Body of pancreas (tissue), 4 donors: ENCODE results near the gene RYR3. TPM values are rescaled to one million over a fixed set of nuclear protein-coding genes. Genes with fewer than 3 reads are reported as not detected.

Experiments
- ATAC-seq: fragments of 150-250 bp; one replicate; pipeline ENCODE4 v1.9.1; 2016
- DNase-seq, 4 donors: peaks; one replicate each; pipeline ENCODE4 v3.0.0-alpha.2; 2019
- H3K27ac ChIP-seq, 4 donors: fragments of 200-600 bp; sonication (generic); 1 replicate in 3 of 4; 2 replicates in 1 of 4; pipeline versions ENCODE4 v1.5.1 to v1.6.1; 2016 to 2019; ENCODE audit warnings: mild to moderate bottlenecking in 1 of 4, mixed read lengths in 1 of 4, moderate library complexity in 1 of 4
- H3K27me3 ChIP-seq, 2 donors: fragments of 200-600 bp; sonication (generic); one replicate each; pipeline ENCODE4 v1.6.0; 2016; ENCODE audit warnings: mild to moderate bottlenecking in 1 of 2
- H3K36me3 ChIP-seq, 2 donors: fragments of 200-600 bp; sonication (generic); replicated peaks in 1 of 2; 2 replicates each; pipeline ENCODE4 v1.5.1; 2016; ENCODE audit warnings: low read depth in 2 of 2; ENCODE audit not compliant: insufficient read depth in 1 of 2
- H3K4me1 ChIP-seq: fragments of 200-600 bp; sonication (generic); one replicate; pipeline ENCODE4 v1.6.0; 2016
- H3K4me3 ChIP-seq, 2 donors: fragments of 200-600 bp; sonication (generic); 1 replicate in 1 of 2; 2 replicates in 1 of 2; pipeline ENCODE4 v1.5.1; 2016 to 2019
- H3K9me3 ChIP-seq, 3 donors: fragments of 200-600 bp; sonication (generic); 1 replicate in 2 of 3; 2 replicates in 1 of 3; pipeline ENCODE4 v1.5.1; 2016
- POLR2A ChIP-seq, 3 donors: fragments of 450-650 bp; IDR thresholded peaks; one replicate each; pipeline ENCODE4 v1.6.1; 2016; ENCODE audit warnings: antibody characterized with exemption in 3 of 3, mild to moderate bottlenecking in 2 of 3
- WGBS, 2 donors: methylation state at CpG; one replicate each; pipeline ENCODE4 v1.1.5; 2017; 5-methylcytosine and 5-hydroxymethylcytosine counted together
- intact Hi-C: fragments of 100-400 bp; cut with DNase I; formaldehyde crosslinking; loops from one replicate; pipeline ENCODE4 v1.15.1; 2023
- total RNA-seq, 2 donors: library from RNA; depleted of rRNA; stranded (reverse); fragments of >200 nt; gene quantifications; one replicate each; pipeline ENCODE4 v1.1.0, GENCODE V29; 2016
- TF ChIP-seq, protein P1 (sequence below), 7 experiments: fragments of 450-650 bp in 4 of 7; fragments of 200-600 bp in 3 of 7; sonication (generic) in 3 of 7; IDR thresholded peaks; one replicate each; pipeline ENCODE4 v1.5.1; 2016 to 2019; ENCODE audit warnings: antibody characterized with exemption in 7 of 7

The RYR3 gene
- total RNA-seq, 2 donors from 2014 or later: 0.26 to 0.66 TPM

DNA sequence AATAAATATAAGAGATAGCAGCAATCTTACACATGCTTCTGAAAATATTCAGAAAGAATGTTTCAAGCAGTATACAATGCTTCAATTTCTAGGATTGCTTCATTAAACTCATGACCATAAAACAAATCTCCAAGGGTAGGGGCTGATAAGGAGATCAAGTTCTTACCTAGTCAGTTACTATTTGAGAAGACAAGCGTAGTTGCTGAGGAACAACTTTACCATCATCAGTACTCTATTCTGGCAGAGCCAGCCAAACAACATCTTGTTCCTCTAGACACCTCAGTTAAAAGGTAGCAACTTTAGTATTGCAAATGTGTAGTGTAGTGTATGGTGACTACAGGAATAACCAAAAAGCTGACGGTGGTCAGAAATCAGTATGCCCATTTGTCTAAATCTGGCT, 572.2 kb downstream of the RYR3 start:
- TF ChIP-seq, protein P1, sequence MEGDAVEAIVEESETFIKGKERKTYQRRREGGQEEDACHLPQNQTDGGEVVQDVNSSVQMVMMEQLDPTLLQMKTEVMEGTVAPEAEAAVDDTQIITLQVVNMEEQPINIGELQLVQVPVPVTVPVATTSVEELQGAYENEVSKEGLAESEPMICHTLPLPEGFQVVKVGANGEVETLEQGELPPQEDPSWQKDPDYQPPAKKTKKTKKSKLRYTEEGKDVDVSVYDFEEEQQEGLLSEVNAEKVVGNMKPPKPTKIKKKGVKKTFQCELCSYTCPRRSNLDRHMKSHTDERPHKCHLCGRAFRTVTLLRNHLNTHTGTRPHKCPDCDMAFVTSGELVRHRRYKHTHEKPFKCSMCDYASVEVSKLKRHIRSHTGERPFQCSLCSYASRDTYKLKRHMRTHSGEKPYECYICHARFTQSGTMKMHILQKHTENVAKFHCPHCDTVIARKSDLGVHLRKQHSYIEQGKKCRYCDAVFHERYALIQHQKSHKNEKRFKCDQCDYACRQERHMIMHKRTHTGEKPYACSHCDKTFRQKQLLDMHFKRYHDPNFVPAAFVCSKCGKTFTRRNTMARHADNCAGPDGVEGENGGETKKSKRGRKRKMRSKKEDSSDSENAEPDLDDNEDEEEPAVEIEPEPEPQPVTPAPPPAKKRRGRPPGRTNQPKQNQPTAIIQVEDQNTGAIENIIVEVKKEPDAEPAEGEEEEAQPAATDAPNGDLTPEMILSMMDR (IDR thresholded peaks at IDR 0.05): no peak
- no peak for TF ChIP-seq POLR2A (IDR thresholded peaks at IDR 0.05)
- intact Hi-C loops: no loop called here
- WGBS, 2 donors: 89 to 94% methylated on average over 2 of the region's 2 CpGs
- Histone ChIP-seq H3K4me3 (no peak overlapping the region), H3K27me3 (no peaks in the 10 kb centered on the region), H3K9me3 (no peaks in the 10 kb centered on the region), H3K36me3 (no peaks in the 10 kb centered on the region), H3K27ac (no peak overlapping the region), H3K4me1 (no peaks in the 10 kb centered on the region)
- DNase-seq (no peak), ATAC-seq (no peak)

DNA sequence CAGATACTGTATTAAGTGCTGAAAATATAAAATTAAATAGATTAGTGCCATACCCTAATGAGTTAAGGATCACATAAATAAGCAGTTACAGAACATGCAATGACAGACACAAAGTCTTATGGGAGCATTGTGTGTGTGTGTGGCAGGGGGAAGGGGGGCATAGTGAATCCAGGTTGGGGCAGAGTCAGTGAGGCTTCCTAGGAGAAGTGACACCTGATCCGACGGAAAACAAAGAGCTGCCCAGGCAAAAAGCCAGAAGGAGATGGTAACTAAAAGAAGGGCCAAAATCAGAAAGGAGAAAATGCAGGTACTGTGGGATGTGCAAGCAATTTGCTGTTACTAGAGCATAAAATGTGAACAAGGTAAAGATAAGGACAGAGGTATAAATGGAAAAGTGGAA, 577.4 kb downstream of the RYR3 start:
- TF ChIP-seq, protein P1 (IDR thresholded peaks at IDR 0.05): no peak
- no peak for TF ChIP-seq POLR2A (IDR thresholded peaks at IDR 0.05)
- Histone ChIP-seq H3K4me3 (no peak overlapping the region), H3K9me3 (no peaks in the 10 kb centered on the region), H3K27ac (no peak overlapping the region), H3K4me1 (no peaks in the 10 kb centered on the region), H3K27me3 (no peaks in the 10 kb centered on the region), H3K36me3 (no peaks in the 10 kb centered on the region)
- intact Hi-C loops: no loop called here
- no peak for ATAC-seq
- no peak for DNase-seq
- 33 to 35% methylated on average over 2 of the region's 2 CpGs for WGBS, 2 donors

DNA sequence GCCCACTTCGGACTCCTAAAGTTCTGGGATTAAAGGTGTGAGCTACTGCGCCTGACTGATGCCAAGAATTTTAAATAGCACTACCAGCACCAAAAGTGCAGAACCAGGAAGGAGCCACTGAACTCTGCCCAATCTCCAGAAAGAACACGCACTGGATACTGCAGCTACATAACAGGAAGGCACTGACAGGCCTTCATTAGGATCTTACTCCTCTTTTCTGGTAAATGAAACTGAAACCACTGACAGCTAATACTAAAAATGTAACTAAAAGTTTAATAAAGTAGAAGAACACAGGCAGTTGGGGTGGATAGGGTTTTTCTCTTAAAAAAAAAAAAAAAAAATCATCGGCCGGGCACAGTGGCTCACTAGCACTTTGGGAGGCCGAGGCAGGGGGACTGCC, 583.4 kb downstream of the RYR3 start:
- intact Hi-C loops: no loop called here
- no peak for TF ChIP-seq POLR2A (IDR thresholded peaks at IDR 0.05)
- TF ChIP-seq, protein P1 (IDR thresholded peaks at IDR 0.05): no peak
- Histone ChIP-seq H3K36me3 (no peaks in the 10 kb centered on the region), H3K4me1 (no peaks in the 10 kb centered on the region), H3K27ac (no peak overlapping the region), H3K27me3 (no peaks in the 10 kb centered on the region), H3K4me3 (no peak overlapping the region), H3K9me3 (no peaks in the 10 kb centered on the region)
- ATAC-seq: no peak
- WGBS, 2 donors: 90 to 91% methylated on average over 4 to 6 of the region's 6 CpGs
- no peak for DNase-seq

DNA sequence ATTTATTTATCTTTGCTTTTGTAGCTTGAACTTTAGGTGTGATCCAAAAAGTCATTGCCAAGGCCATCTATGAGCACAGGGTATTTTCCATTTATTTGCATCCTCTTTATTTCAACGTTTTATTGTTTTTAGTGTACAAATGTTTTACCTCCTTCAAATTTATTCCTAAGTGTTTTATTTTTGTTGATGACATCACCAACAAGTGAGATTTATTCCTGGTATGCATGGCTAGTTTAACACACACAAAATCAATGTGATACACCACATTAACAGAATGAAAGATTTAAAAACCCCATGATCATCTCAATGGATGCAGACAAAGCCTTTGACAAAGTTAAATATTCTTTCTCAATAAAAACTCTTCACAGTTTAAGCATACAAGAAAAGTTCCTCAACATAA, 591.3 kb downstream of the RYR3 start:
- DNase-seq: no peak
- no peak overlapping the region for H3K27ac ChIP-seq
- intact Hi-C loops: no loop called here
- ATAC-seq: no peak
- no peaks in the 10 kb centered on the region for H3K9me3 ChIP-seq
- H3K4me3 ChIP-seq: no peak overlapping the region
- WGBS, 2 donors: 0 to 2% methylated on average over 1 of the region's 1 CpG
- TF ChIP-seq, protein P1 (IDR thresholded peaks at IDR 0.05): no peak
- TF ChIP-seq POLR2A (IDR thresholded peaks at IDR 0.05): no peak
- no peaks in the 10 kb centered on the region for H3K4me1 ChIP-seq
- H3K36me3 ChIP-seq: no peaks in the 10 kb centered on the region
- no peaks in the 10 kb centered on the region for H3K27me3 ChIP-seq

DNA sequence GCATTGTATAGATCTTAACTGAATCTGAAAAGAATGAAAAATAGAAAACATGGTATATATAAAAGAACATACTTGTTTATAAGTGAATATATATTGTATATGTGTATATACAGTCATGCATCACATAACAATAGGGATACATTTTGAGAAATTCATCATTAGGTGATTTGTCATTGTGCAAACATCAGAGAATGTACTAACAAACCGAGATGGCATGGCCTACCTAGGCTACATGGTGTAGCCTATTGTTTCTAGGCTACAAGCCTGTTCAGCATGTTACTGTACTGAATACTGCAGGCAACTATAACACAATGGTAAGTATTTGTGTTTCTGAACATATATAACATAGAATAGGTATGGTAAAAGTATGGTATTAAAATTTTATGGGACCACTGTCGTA, 592.9 kb downstream of the RYR3 start:
- intact Hi-C loops: no loop called here
- H3K4me3 ChIP-seq: no peak overlapping the region
- no peaks in the 10 kb centered on the region for H3K9me3 ChIP-seq
- no peak overlapping the region for H3K27ac ChIP-seq
- no peak for ATAC-seq
- H3K27me3 ChIP-seq: no peaks in the 10 kb centered on the region
- 84 to 96% methylated on average over 2 of the region's 2 CpGs for whole genome bisulfite sequencing, 2 donors
- DNase-seq: no peak
- TF ChIP-seq, protein P1 (IDR thresholded peaks at IDR 0.05): no peak
- TF ChIP-seq POLR2A (IDR thresholded peaks at IDR 0.05): no peak
- no peaks in the 10 kb centered on the region for H3K4me1 ChIP-seq
- H3K36me3 ChIP-seq: no peaks in the 10 kb centered on the region
